HTR-8/SVneo (cell line): Measurements from ENCODE around the gene MYH9.

Experiments
- DNase-seq: peaks from one replicate; pipeline ENCODE4 v3.0.0; 2011; ENCODE audit warnings: low spot score, mixed read lengths; ENCODE audit not compliant: insufficient read length
- FAIRE-seq: peaks from 2 replicates; lab custom pipeline; 2011; peaks lifted over from hg19 to GRCh38; lab: Jason Lieb, UNC

MYH9 gene

GRCh38 chr22:36323182-36323854 is 64.4 kb downstream of the MYH9 start:
- no peak for DNase-seq

GRCh38 chr22:36322602-36322915 is 65.2 kb downstream of the MYH9 start:
- no peak for FAIRE-seq
- DNase-seq, result no peak

More at GRCh38 chr22:36323182-36323854, 64.4 kb downstream of the MYH9 start:
- no peak for FAIRE-seq

GRCh38 chr22:36321797-36322601 is 65.8 kb downstream of the MYH9 start:
- no peak for DNase-seq
- FAIRE-seq, result no peak

- FAIRE-seq (no peak), DNase-seq (no peak)
Measured at GRCh38 chr22:36320553-36320952, 67.2 kb downstream of the MYH9 start.

- FAIRE-seq, result no peak
Measured at GRCh38 chr22:36319595-36320497, 67.9 kb downstream of the MYH9 start.

GRCh38 chr22:36318442-36318841 is 69.3 kb downstream of the MYH9 start:
- no peak for FAIRE-seq
- DNase-seq, result no peak

More at GRCh38 chr22:36319595-36320497, 67.9 kb downstream of the MYH9 start:
- DNase-seq, result no peak

- FAIRE-seq (no peak), DNase-seq (no peak)
Measured at GRCh38 chr22:36317658-36318271, 70.0 kb downstream of the MYH9 start.

GRCh38 chr22:36316419-36316818 is 71.3 kb downstream of the MYH9 start:
- DNase-seq, result no peak
- no peak for FAIRE-seq

- no peak for FAIRE-seq
- DNase-seq, result no peak
Measured at GRCh38 chr22:36315325-36315724, 72.4 kb downstream of the MYH9 start.

GRCh38 chr22:36311386-36312085 is 76.2 kb downstream of the MYH9 start:
- no peak for DNase-seq
- FAIRE-seq, result no peak

GRCh38 chr22:36308880-36309279 is 78.9 kb downstream of the MYH9 start:
- FAIRE-seq, result no peak
- no peak for DNase-seq

- FAIRE-seq, result no peak
Measured at GRCh38 chr22:36306227-36306626, 81.5 kb downstream of the MYH9 start.

GRCh38 chr22:36305813-36306212 is 82.0 kb downstream of the MYH9 start:
- FAIRE-seq (no peak), DNase-seq (no peak)

More at GRCh38 chr22:36306227-36306626, 81.5 kb downstream of the MYH9 start:
- no peak for DNase-seq

- FAIRE-seq, result no peak
Measured at GRCh38 chr22:36304429-36304828, 83.3 kb downstream of the MYH9 start.

GRCh38 chr22:36303874-36304273 is 83.9 kb downstream of the MYH9 start:
- DNase-seq (no peak), FAIRE-seq (no peak)

More at GRCh38 chr22:36304429-36304828, 83.3 kb downstream of the MYH9 start:
- DNase-seq, result no peak

GRCh38 chr22:36303115-36303467 is 84.7 kb downstream of the MYH9 start:
- DNase-seq, result no peak

GRCh38 chr22:36302439-36303114 is 85.2 kb downstream of the MYH9 start:
- DNase-seq (no peak), FAIRE-seq (no peak)

More at GRCh38 chr22:36303115-36303467, 84.7 kb downstream of the MYH9 start:
- FAIRE-seq, result no peak

GRCh38 chr22:36301851-36302250 is 85.9 kb downstream of the MYH9 start:
- no peak for FAIRE-seq
- no peak for DNase-seq

GRCh38 chr22:36301384-36301828 is 86.4 kb downstream of the MYH9 start:
- peak; percentile 53 for DNase-seq
- peak; percentile 86 for FAIRE-seq
